ENCODE results near the gene IL12B. TPM values are rescaled to one million over a fixed set of nuclear protein-coding genes. Genes with fewer than 3 reads are reported as not detected.

Gene IL12B
- total RNA-seq, 2 donors from 2014 or later = not detected

- H3K9me3 ChIP-seq = no peaks in the 10 kb centered on the region
- no peak overlapping the region for H3K27ac ChIP-seq
- no peak overlapping the region for H3K9ac ChIP-seq (ENCODE audit: low read depth in 2 of 2, low read length in 2 of 2)
- DNase-seq = no peak
- intact Hi-C loops (cut with DNase I) = loop anchor here (10.0 kb wide), 1 partner anchor 660 kb away; no protein-coding TSS in a partner anchor
- H3K4me1 ChIP-seq = no peaks in the 10 kb centered on the region
- H3K4me3 ChIP-seq = no peak overlapping the region
- no peak for TF ChIP-seq CTCF (IDR thresholded peaks at IDR 0.05)
- no peaks in the 10 kb centered on the region for H3K27me3 ChIP-seq
- H3K36me3 ChIP-seq = no peaks in the 10 kb centered on the region
These were observed 5.3 kb downstream of the IL12B start for GRCh38 chr5:159324986-159325385.

GRCh38 chr5:159324102-159324755 lies 6.1 kb downstream of the IL12B start:
- no peak overlapping the region for H3K4me3 ChIP-seq
- no peak for DNase-seq
- intact Hi-C loops (cut with DNase I) = loop anchor here (10.0 kb wide), 1 partner anchor 661 kb away; no protein-coding TSS in a partner anchor
- H3K9ac ChIP-seq (ENCODE audit: low read depth in 2 of 2, low read length in 2 of 2) = no peak overlapping the region
- no peaks in the 10 kb centered on the region for H3K4me1 ChIP-seq
- no peaks in the 10 kb centered on the region for H3K27me3 ChIP-seq
- no peaks in the 10 kb centered on the region for H3K36me3 ChIP-seq
- H3K9me3 ChIP-seq = no peaks in the 10 kb centered on the region
- TF ChIP-seq CTCF (IDR thresholded peaks at IDR 0.05) = no peak
- H3K27ac ChIP-seq = no peak overlapping the region

DNA sequence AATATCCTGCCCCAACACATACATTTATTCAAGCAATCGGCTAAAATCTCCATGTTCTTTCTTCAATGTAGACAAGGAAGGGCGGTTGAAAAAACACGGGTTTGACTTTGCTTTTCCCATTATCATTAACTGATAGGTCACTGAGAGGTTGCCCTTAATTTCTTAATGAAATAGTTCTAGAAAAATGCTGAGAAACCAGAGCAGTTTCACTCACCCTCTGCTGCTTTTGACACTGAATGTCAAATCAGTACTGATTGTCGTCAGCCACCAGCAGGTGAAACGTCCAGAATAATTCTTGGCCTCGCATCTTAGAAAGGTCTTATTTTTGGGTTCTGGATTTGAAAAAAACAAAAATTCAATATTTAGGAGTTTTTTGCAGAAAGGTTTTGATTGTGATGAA lies 8.1 kb downstream of the IL12B start:
- Histone ChIP-seq H3K9me3 (no peaks in the 10 kb centered on the region), H3K36me3 (no peaks in the 10 kb centered on the region), H3K4me3 (no peak overlapping the region), H3K27me3 (no peaks in the 10 kb centered on the region), H3K27ac (no peak overlapping the region), H3K4me1 (no peaks in the 10 kb centered on the region), H3K9ac (ENCODE audit: low read depth in 2 of 2, low read length in 2 of 2) (no peak overlapping the region)
- DNase-seq = no peak
- TF ChIP-seq CTCF (IDR thresholded peaks at IDR 0.05) = no peak
- intact Hi-C loops (cut with DNase I) = loop anchor here (10.0 kb wide), 1 partner anchor 663 kb away; no protein-coding TSS in a partner anchor

GRCh38 chr5:159319832-159320231 lies 10.5 kb downstream of the IL12B start:
- Histone ChIP-seq H3K36me3 (no peaks in the 10 kb centered on the region), H3K9ac (ENCODE audit: low read depth in 2 of 2, low read length in 2 of 2) (no peak overlapping the region), H3K27ac (no peak overlapping the region), H3K9me3 (no peaks in the 10 kb centered on the region), H3K4me3 (no peak overlapping the region), H3K27me3 (no peaks in the 10 kb centered on the region), H3K4me1 (no peaks in the 10 kb centered on the region)
- DNase-seq = no peak
- TF ChIP-seq CTCF (IDR thresholded peaks at IDR 0.05) = no peak
- intact Hi-C loops (cut with DNase I) = loop anchor here (10.0 kb wide), 1 partner anchor 665 kb away; no protein-coding TSS in a partner anchor

DNA sequence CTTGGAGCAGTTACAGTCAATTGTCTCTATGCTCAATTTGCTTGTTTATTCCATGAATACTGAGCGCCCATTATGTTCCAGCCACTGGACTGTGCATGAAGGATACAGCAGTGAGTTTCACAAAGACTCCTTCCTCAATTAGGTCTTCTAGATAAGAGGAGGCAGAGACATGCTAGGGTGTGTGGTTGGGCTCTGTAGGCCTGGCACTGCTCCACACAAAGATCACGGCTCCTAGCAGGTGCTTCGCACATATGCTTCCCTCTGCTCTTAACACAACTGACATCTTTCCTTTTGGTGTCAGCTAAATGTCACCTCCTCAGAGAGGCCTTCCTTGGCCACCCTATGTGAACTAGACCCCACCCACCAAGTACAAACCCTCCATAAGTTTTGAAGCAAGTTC lies 10.9 kb downstream of the IL12B start:
- intact Hi-C loops (cut with DNase I) = no loop called here
- no peak for TF ChIP-seq CTCF (IDR thresholded peaks at IDR 0.05)

More for the DNA sequence above, 10.9 kb downstream of the IL12B start:
- H3K4me3 ChIP-seq = no peak overlapping the region
- no peaks in the 10 kb centered on the region for H3K27me3 ChIP-seq
- no peaks in the 10 kb centered on the region for H3K36me3 ChIP-seq
- no peak for DNase-seq
- no peak overlapping the region for H3K9ac ChIP-seq (ENCODE audit: low read depth in 2 of 2, low read length in 2 of 2)
- no peaks in the 10 kb centered on the region for H3K9me3 ChIP-seq
- H3K27ac ChIP-seq = no peak overlapping the region
- no peaks in the 10 kb centered on the region for H3K4me1 ChIP-seq
